ENCODE results near the gene DBNDD2.
A peak's percentile ranks its signal among the peaks of the same experiment; 100 is the strongest.

DBNDD2 gene

GRCh38 chr20:45366631-45367030 is 41.5 kb upstream of the DBNDD2 start:
- no peak overlapping the region for H2AFZ ChIP-seq (ENCODE audit: insufficient read depth, low read length, poor library complexity)
- H4K12ac ChIP-seq (ENCODE audit: low read depth, low read length): no peak overlapping the region
- no peak overlapping the region for H3K9ac ChIP-seq (ENCODE audit: low read length)
- H3K4me2 ChIP-seq (ENCODE audit: low read length): no peak overlapping the region
- no peak overlapping the region for H3K4ac ChIP-seq (ENCODE audit: low read depth, low read length)
- WGBS (ENCODE audit: extremely low coverage, insufficient coverage, insufficient read length): no CpG with 5 or more reads among the region's 11 CpGs
- peaks cover 0 to 8% of the 10 kb centered on the region in 2 experiments for H3K4me1 ChIP-seq (ENCODE audit: control insufficient read depth in 1 of 2, insufficient read depth in 2 of 2, low read length in 2 of 2)
- no peak overlapping the region for H3K4me3 ChIP-seq (ENCODE audit: low read depth, low read length)
- H3K79me2 ChIP-seq (ENCODE audit: control insufficient read depth, insufficient read depth, low read length, poor library complexity): peaks cover 7% of the 10 kb centered on the region
- no peaks in the 10 kb centered on the region for H3K9me3 ChIP-seq (ENCODE audit: insufficient read depth, low read depth, low read length)
- no peak for DNase-seq
- H3K79me1 ChIP-seq (ENCODE audit: low read length): peaks cover 6% of the 10 kb centered on the region
- no peak overlapping the region for H3K14ac ChIP-seq (ENCODE audit: low read length)
- H2BK5ac ChIP-seq (ENCODE audit: low read depth, low read length, poor library complexity): no peak overlapping the region
- H4K8ac ChIP-seq (ENCODE audit: low read depth, low read length): no peak overlapping the region
- H3K36me3 ChIP-seq (ENCODE audit: control insufficient read depth in 1 of 2, insufficient read depth in 2 of 2, low read length in 2 of 2): peaks cover 16 to 32% of the 10 kb centered on the region in 2 experiments
- no peak overlapping the region for H3K23ac ChIP-seq (ENCODE audit: low read length)
- no peak overlapping the region for H4K91ac ChIP-seq (ENCODE audit: low read depth, low read length)
- no peak overlapping the region for H2BK120ac ChIP-seq (ENCODE audit: insufficient read depth, low read length, poor library complexity)
- no peak overlapping the region for H2BK12ac ChIP-seq (ENCODE audit: low read length)
- H2AK5ac ChIP-seq (ENCODE audit: low read length): no peak overlapping the region
- H3K27ac ChIP-seq (ENCODE audit: low read depth, low read length): no peak overlapping the region
- H3K18ac ChIP-seq (ENCODE audit: low read length): no peak overlapping the region
- no peaks in the 10 kb centered on the region for H3K27me3 ChIP-seq (ENCODE audit: insufficient read depth, low read length)

GRCh38 chr20:45367126-45367525 is 41.0 kb upstream of the DBNDD2 start:
- Histone ChIP-seq H3K36me3 (ENCODE audit: control insufficient read depth in 1 of 2, insufficient read depth in 2 of 2, low read length in 2 of 2) (peaks cover 16 to 32% of the 10 kb centered on the region in 2 experiments), H2BK120ac (ENCODE audit: insufficient read depth, low read length, poor library complexity) (no peak overlapping the region), H3K4me3 (ENCODE audit: low read depth, low read length) (no peak overlapping the region), H3K4me2 (ENCODE audit: low read length) (no peak overlapping the region), H4K91ac (ENCODE audit: low read depth, low read length) (no peak overlapping the region), H4K12ac (ENCODE audit: low read depth, low read length) (no peak overlapping the region), H3K9me3 (ENCODE audit: insufficient read depth, low read depth, low read length) (no peaks in the 10 kb centered on the region), H3K79me1 (ENCODE audit: low read length) (peaks cover 6% of the 10 kb centered on the region), H3K14ac (ENCODE audit: low read length) (no peak overlapping the region), H2AFZ (ENCODE audit: insufficient read depth, low read length, poor library complexity) (no peak overlapping the region), H3K18ac (ENCODE audit: low read length) (no peak overlapping the region), H3K4ac (ENCODE audit: low read depth, low read length) (no peak overlapping the region), H2AK5ac (ENCODE audit: low read length) (no peak overlapping the region), H3K79me2 (ENCODE audit: control insufficient read depth, insufficient read depth, low read length, poor library complexity) (peaks cover 7% of the 10 kb centered on the region), H2BK12ac (ENCODE audit: low read length) (no peak overlapping the region), H2BK5ac (ENCODE audit: low read depth, low read length, poor library complexity) (no peak overlapping the region), H3K4me1 (ENCODE audit: control insufficient read depth in 1 of 2, insufficient read depth in 2 of 2, low read length in 2 of 2) (peaks cover 0 to 8% of the 10 kb centered on the region in 2 experiments), H3K23ac (ENCODE audit: low read length) (no peak overlapping the region), H3K27me3 (ENCODE audit: insufficient read depth, low read length) (no peaks in the 10 kb centered on the region), H4K8ac (ENCODE audit: low read depth, low read length) (no peak overlapping the region), H3K27ac (ENCODE audit: low read depth, low read length) (no peak overlapping the region), H3K9ac (ENCODE audit: low read length) (no peak overlapping the region)
- no peak for DNase-seq

GRCh38 chr20:45368221-45368980 is 39.7 kb upstream of the DBNDD2 start:
- no peak overlapping the region for H2BK120ac ChIP-seq (ENCODE audit: insufficient read depth, low read length, poor library complexity)
- no CpG with 5 or more reads among the region's 6 CpGs for WGBS (ENCODE audit: extremely low coverage, insufficient coverage, insufficient read length)
- no peaks in the 10 kb centered on the region for H3K9me3 ChIP-seq (ENCODE audit: insufficient read depth, low read depth, low read length)
- no peak overlapping the region for H2BK12ac ChIP-seq (ENCODE audit: low read length)
- no peak overlapping the region for H3K18ac ChIP-seq (ENCODE audit: low read length)
- no peak overlapping the region for H3K4me2 ChIP-seq (ENCODE audit: low read length)
- peak overlapping the region; percentile 21 for H3K23ac ChIP-seq (ENCODE audit: low read length)
- H3K14ac ChIP-seq (ENCODE audit: low read length): no peak overlapping the region
- no peaks in the 10 kb centered on the region for H3K79me1 ChIP-seq (ENCODE audit: low read length)
- no peak overlapping the region for H3K4ac ChIP-seq (ENCODE audit: low read depth, low read length)
- no peak overlapping the region for H3K9ac ChIP-seq (ENCODE audit: low read length)
- H4K12ac ChIP-seq (ENCODE audit: low read depth, low read length): no peak overlapping the region
- H4K8ac ChIP-seq (ENCODE audit: low read depth, low read length): no peak overlapping the region
- H2AFZ ChIP-seq (ENCODE audit: insufficient read depth, low read length, poor library complexity): no peak overlapping the region
- DNase-seq: peak in 1 of 2 donors; percentile 24
- H3K27me3 ChIP-seq (ENCODE audit: insufficient read depth, low read length): no peaks in the 10 kb centered on the region
- no peak overlapping the region for H2BK5ac ChIP-seq (ENCODE audit: low read depth, low read length, poor library complexity)
- H3K4me1 ChIP-seq (ENCODE audit: control insufficient read depth in 1 of 2, insufficient read depth in 2 of 2, low read length in 2 of 2): peaks cover 5 to 7% of the 10 kb centered on the region in 2 experiments
- no peak overlapping the region for H3K4me3 ChIP-seq (ENCODE audit: low read depth, low read length)
- no peak overlapping the region for H4K91ac ChIP-seq (ENCODE audit: low read depth, low read length)
- no peak overlapping the region for H2AK5ac ChIP-seq (ENCODE audit: low read length)
- H3K27ac ChIP-seq (ENCODE audit: low read depth, low read length): no peak overlapping the region
- H3K36me3 ChIP-seq (ENCODE audit: control insufficient read depth in 1 of 2, insufficient read depth in 2 of 2, low read length in 2 of 2): peaks cover 16 to 32% of the 10 kb centered on the region in 2 experiments
- H3K79me2 ChIP-seq (ENCODE audit: control insufficient read depth, insufficient read depth, low read length, poor library complexity): peaks cover 6% of the 10 kb centered on the region

GRCh38 chr20:45370571-45371160 is 37.4 kb upstream of the DBNDD2 start:
- no peak overlapping the region for H2BK5ac ChIP-seq (ENCODE audit: low read depth, low read length, poor library complexity)
- H2BK120ac ChIP-seq (ENCODE audit: insufficient read depth, low read length, poor library complexity): no peak overlapping the region
- no peak overlapping the region for H3K4me3 ChIP-seq (ENCODE audit: low read depth, low read length)
- no peak overlapping the region for H4K8ac ChIP-seq (ENCODE audit: low read depth, low read length)
- H3K27me3 ChIP-seq (ENCODE audit: insufficient read depth, low read length): no peaks in the 10 kb centered on the region
- no peak for DNase-seq
- H3K27ac ChIP-seq (ENCODE audit: low read depth, low read length): no peak overlapping the region
- peaks cover 20 to 32% of the 10 kb centered on the region in 2 experiments for H3K36me3 ChIP-seq (ENCODE audit: control insufficient read depth in 1 of 2, insufficient read depth in 2 of 2, low read length in 2 of 2)
- no peak overlapping the region for H2AFZ ChIP-seq (ENCODE audit: insufficient read depth, low read length, poor library complexity)
- H2BK12ac ChIP-seq (ENCODE audit: low read length): no peak overlapping the region
- no peaks in the 10 kb centered on the region for H3K79me1 ChIP-seq (ENCODE audit: low read length)
- no peaks in the 10 kb centered on the region for H3K79me2 ChIP-seq (ENCODE audit: control insufficient read depth, insufficient read depth, low read length, poor library complexity)
- H3K4me2 ChIP-seq (ENCODE audit: low read length): no peak overlapping the region
- no peak overlapping the region for H3K14ac ChIP-seq (ENCODE audit: low read length)
- no peaks in the 10 kb centered on the region for H3K9me3 ChIP-seq (ENCODE audit: insufficient read depth, low read depth, low read length)
- H3K23ac ChIP-seq (ENCODE audit: low read length): no peak overlapping the region
- no CpG with 5 or more reads among the region's 3 CpGs for WGBS (ENCODE audit: extremely low coverage, insufficient coverage, insufficient read length)
- H3K4ac ChIP-seq (ENCODE audit: low read depth, low read length): no peak overlapping the region
- peaks cover 3 to 6% of the 10 kb centered on the region in 2 experiments for H3K4me1 ChIP-seq (ENCODE audit: control insufficient read depth in 1 of 2, insufficient read depth in 2 of 2, low read length in 2 of 2)
- H4K12ac ChIP-seq (ENCODE audit: low read depth, low read length): no peak overlapping the region
- no peak overlapping the region for H2AK5ac ChIP-seq (ENCODE audit: low read length)
- no peak overlapping the region for H3K18ac ChIP-seq (ENCODE audit: low read length)
- no peak overlapping the region for H3K9ac ChIP-seq (ENCODE audit: low read length)
- no peak overlapping the region for H4K91ac ChIP-seq (ENCODE audit: low read depth, low read length)

All from trophoblast cell (in vitro differentiated cells and primary cell).